Stimulated activated CD4-positive, alpha-beta T cell treated with anti-CD3 and anti-CD28 coated beads, Interleukin-4, amount 100 ng/mL, for 4 hours (primary cell): ENCODE data around the gene SLC25A45.

Source experiments
- DNase-seq, 2 experiments: peaks; one replicate each; pipeline ENCODE4 v3.0.0-alpha.2; 2020

The SLC25A45 gene

DNA sequence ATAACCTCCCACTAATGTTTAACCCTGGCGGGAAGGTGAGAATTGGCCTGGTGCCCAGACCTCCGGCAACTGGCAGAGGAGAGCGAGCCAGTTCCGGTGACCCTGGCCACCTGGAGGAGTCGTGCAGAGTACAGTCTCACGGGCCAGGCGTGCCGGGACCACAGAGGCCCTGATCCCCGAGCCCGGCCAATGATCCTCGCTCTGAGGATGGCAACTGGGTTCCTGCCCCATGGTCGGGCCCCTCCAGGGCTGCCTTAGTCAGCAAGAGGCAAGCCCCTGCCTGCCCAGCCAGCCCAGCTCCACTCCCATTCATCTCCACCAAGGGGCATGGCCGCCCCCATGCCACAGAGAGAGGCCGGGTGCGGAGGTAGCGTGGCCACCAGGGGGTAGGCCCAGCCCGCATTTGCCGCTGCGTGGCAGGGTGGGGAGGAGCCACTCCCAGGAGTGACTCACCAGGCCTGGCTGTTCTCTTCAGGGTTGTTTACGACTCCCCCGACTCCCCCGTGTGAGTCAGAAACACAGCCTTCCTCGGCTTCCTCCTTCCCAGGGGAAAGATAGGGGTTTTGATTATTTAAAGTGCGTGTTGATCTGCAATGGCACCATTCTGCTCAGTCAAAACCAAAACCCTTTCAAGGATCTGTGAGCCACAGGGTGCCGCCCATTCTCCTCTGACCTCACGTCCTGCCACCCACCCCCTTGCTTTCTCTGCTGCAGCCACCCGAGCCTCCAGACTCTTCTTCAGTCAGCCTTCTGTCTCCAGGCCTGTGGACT is at the start of gene SLC25A45:
Gene SLC25A45, minus strand, starts transcription at position 614 of the 771 bp plus-strand sequence. CDS start 695 bp downstream, outside the sequence.
- peak; percentile 87 to 95 for DNase-seq

DNA sequence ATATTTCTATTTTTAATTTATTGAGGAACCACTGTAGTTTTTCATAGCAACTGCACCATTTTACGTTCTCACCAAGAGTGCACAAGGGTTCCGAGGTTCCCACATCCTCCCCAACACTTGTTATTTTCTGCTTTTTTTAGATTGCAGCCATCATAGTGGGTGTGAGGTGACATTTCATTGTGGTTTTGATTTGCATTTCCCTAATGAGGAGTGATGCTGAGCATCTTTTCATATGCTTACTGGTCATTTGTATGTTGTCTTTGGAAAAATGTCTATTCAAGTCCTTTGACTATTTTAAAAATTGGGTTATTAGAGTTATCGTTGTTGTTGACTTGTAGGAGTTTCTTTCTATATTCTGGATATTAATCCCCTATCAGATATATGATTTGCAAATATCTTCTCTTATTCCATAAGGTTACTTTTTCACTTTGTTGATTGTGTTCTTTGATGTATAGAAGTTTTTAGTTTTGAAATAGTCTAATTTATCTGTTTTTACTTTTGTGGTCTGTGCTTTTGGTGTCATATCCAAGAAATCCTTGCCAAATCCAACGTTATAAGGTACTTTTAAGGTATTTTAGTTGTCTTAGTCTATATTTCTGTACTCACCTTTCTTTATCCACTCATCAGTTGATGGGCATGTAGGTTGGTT is 49.1 kb upstream of the SLC25A45 start:
- no peak for DNase-seq

GRCh38 chr11:65430406-65431217 is 48.2 kb upstream of the SLC25A45 start:
- DNase-seq = no peak

DNA sequence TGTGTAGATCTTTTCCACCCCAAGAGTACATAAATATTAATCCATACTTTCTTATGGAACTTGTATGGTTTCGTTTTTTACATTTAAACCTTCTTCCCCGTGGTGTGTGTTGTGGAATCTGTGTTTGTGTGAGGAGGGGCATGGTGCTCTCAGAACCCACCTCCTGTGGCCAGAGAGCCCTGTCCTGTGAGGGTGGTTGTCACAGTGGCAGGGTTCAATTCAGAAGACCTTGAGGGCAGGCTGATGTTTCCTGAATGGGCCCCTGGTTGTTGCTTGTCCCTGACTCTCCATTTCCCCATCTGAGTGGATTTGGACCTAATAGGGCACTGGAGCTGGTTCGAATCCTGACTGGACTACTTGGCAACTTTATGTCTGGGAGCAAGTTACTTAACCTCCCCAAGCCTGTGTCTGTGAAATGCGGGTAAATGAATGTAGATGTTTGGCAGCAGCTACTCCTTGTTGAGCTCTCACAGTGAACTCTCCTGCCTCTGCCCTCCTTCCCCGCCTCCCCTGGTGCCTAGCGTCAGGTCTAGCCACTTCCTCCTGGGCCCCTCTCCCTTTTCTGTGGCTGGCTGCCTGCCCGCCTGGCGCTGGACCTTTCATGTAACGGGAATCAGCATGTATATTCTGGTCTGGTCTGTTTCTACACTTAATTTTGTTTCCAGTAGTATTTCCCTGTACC is 47.4 kb upstream of the SLC25A45 start:
- peak in 1 of 2 experiments; percentile 31 for DNase-seq

DNA sequence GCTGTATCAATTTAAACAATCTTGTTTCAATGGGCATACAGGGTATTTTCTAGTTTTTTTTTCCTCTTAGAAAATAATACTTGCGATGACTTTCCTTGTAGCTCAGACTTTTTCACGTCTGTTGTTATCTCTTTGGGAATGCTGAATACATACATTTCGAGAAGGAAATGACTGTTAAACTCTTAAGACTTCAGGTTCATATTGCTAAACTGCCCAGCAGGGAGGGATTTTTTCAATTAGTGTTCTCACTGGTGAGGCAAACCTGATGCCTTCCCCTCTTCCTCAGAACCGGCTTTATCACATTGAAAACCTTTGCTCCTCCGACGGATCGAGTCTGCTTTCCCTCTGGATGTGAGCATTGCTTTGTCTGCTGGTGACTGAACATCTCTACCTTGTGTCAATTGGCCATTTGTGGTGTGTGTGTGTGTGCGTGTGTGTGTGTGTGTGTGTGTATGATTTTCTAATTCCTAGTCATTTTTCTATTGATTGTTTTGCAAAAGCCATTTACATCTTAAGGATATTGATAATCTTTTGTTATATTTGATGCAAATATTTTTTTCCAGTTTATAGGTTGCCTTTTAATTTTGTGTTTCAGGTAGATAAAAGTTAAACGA is 46.7 kb upstream of the SLC25A45 start:
- DNase-seq = no peak

DNA sequence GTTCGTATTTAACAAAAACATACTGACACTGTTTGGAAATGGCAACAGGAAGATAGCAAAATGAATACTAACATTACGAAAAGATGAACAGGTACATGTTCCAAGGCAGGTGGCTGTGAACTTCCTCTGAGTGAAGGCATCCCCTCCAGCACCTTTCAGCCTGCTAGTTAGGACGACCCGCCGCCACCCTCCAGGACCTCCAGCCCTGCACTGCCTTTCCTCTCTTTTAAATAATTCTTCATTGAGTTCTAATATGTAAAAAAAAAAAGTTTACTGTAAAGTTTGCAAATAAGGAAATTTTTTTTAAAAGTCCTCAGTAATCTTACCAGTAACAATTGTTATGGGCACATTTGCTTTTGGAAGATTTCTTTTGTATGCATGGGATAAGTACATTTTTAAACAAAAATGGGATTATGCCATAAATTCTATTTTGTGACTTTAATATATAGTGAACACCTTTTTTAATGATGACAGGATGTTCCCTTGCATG is 46.2 kb upstream of the SLC25A45 start:
- DNase-seq = no peak

GRCh38 chr11:65427691-65428577 is 45.5 kb upstream of the SLC25A45 start:
- no peak for DNase-seq

DNA sequence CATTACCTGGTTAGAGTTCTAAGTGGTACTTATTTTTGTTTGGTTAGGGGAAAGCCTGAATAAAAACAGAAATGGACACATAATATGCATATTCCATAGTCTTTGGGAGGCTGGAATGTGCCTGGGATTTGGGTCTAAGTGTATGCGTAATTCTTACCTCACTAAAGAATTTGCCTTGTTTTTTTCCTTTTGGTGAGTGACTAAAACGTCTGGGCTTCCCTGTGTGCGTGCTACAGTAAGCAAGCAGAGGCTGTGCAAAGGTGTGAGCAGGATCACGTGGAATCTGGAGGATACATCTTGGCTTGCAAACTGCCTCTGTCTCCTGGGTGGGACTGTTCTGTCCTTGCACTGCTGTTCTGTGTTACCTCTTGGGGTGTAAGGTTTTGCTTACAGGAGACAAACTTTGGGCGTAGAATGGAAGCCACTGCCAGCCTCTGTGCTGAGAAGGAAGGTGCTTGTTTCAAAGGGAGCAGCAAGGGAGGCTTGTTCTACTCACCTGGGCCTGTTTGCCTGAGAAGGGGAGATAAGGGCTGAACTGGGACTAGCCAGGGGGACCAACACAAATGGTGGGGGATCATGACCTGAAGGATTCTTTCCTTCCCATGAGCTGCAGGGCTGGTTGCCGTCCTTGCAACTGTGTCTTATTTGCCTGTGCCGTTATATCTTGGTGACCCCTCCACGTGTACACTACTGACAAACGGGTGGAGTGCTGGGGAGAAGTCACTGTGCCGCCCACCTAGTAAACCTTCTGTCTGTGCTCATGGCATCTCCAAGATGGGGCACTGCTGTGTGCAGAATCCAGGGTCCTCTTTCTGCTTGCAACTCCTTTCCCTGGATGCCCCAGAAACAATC is 44.6 kb upstream of the SLC25A45 start:
- peak in 1 of 2 experiments; percentile 33 for DNase-seq

DNA sequence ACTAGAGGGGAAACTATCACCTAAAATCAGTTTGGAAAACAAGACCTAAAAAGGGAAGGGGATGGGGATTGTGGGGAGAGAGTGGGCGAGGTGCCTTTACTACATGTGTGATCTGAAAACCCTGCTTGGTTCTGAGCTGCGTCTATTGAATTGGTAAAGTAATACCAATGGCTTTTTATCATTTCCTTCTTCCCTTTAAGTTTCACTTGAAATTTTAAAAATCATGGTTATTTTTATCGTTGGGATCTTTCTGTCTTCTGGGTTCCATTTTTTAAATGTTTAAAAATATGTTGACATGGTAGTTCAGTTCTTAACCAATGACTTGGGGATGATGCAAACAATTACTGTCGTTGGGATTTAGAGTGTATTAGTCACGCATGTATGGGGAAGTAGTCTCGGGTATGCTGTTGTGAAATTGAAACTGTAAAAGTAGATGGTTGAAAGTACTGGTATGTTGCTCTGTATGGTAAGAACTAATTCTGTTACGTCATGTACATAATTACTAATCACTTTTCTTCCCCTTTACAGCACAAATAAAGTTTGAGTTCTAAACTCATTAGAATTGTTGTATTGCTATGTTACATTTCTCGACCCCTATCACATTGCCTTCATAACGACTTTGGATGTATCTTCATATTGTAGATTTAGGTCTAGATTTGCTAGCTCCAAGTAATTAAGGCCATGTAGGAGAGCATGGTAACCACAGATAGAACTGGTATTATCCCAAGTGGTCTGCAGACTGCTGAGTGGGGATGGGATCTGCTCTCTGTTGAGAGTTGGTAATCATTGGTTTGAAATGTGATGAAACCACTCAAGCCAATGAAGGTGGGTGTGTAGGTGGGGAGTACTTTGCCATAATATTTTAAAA is 43.8 kb upstream of the SLC25A45 start:
- DNase-seq = no peak

- peak; percentile 60 to 91 for DNase-seq
Measured at GRCh38 chr11:65425105-65425970, 42.9 kb upstream of the SLC25A45 start.

- peak; percentile 67 to 70 for DNase-seq
Measured at GRCh38 chr11:65424205-65425104, 42.0 kb upstream of the SLC25A45 start.

DNA sequence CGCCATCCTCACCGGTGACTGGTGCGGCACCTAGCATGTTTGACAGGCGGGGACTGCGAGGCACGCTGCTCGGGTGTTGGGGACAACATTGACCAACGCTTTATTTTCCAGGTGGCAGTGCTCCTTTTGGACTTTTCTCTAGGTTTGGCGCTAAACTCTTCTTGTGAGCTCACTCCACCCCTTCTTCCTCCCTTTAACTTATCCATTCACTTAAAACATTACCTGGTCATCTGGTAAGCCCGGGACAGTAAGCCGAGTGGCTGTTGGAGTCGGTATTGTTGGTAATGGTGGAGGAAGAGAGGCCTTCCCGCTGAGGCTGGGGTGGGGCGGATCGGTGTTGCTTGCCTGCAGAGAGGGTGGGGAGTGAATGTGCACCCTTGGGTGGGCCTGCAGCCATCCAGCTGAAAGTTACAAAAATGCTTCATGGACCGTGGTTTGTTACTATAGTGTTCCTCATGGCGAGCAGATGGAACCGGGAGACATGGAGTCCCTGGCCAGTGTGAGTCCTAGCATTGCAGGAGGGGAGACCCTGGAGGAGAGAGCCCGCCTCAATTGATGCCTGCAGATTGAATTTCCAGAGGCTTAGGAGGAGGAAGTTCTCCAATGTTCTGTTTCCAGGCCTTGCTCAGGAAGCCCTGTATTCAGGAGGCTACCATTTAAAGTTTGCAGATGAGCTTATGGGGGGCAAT is 41.2 kb upstream of the SLC25A45 start:
- no peak for DNase-seq

DNA sequence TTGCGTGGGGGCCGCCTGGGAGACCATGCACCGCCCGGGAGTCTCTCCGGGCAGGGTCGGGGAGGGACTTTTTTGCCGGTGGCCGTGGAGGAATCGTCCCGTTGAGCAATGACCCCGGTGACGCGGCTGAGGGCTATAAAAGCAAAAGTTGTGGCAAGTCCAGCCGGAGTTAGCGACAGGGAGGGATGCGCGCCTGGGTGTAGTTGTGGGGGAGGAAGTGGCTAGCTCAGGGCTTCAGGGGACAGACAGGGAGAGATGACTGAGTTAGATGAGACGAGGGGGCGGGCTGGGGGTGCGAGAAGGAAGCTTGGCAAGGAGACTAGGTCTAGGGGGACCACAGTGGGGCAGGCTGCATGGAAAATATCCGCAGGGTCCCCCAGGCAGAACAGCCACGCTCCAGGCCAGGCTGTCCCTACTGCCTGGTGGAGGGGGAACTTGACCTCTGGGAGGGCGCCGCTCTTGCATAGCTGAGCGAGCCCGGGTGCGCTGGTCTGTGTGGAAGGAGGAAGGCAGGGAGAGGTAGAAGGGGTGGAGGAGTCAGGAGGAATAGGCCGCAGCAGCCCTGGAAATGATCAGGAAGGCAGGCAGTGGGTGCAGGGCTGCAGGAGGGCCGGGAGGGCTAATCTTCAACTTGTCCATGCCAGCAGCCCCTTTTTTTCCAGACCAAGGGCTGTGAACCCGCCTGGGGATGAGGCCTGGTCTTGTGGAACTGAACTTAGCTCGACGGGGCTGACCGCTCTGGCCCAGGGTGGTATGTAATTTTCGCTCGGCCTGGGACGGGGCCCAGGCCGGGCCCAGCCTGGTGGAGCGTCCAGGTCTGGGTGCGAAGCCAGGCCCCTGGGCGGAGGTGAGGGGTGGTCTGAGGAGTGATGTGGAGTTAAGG is 40.4 kb upstream of the SLC25A45 start, which contains the start of gene NEAT1:
Gene NEAT1, plus strand, starts transcription at position 166 of the 883 bp plus-strand sequence.
- DNase-seq = peak; percentile 85 to 88

DNA sequence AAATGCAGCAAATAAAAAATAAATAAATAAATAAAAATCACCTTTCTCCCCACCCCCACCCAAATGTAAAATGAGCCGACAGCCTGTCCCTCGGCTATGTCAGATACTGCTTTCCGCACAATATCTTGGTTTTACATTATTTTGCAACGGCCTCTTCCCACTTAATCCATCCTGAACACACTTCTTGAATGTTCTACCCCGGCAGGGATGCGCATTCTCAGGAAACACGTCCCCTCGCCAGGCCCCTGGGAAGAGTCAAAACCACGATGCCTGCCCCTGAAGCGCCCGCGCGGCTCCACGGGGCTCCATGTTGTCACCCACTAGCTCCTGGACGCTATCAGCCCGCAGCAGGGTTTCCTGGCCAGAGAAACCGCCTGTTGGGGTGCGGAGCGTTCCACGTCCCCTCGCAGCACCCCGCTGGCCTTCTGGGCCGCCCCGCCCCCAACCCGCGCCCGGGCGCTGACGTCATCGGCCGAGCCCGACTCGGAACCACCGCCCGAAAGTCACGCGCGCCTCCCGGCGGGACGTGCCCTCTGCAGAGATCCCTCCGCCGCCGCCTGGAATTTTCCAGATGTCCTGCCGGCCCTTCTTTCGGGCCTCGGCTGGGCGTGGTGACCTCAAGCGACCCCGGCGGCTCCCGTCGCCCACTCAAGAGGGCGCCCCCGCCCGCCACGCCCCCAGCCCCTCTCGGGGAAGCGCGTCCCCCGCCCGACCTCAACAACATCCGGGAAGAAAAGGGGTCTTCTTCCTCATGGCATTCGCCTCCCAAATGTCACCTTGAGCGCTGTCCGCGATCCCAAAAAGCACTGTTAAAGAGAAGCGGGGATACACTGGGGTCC is 39.6 kb upstream of the SLC25A45 start:
- DNase-seq = peak; percentile 92 to 94
